MM.1S (cell line): Measurements from ENCODE around the gene DTX3.

Experiments used
- CTCF ChIP-seq: fragments of 300-600 bp; sonication (generic); IDR thresholded peaks from 2 replicates; pipeline ENCODE4 v1.5.1; 2016; ENCODE audit warnings: antibody characterized with exemption, low read length, mixed read lengths
- EZH2 ChIP-seq: fragments of 300-600 bp; sonication (generic); optimal IDR thresholded peaks from 2 replicates; pipeline ENCODE3; 2017; ENCODE audit warnings: low read depth, mild to moderate bottlenecking, antibody characterized with exemption, low read length, mixed read lengths

GRCh38 chr12:57590864-57591781, 13.5 kb upstream of the DTX3 start, which contains the start of gene PIP4K2C:
- TF ChIP-seq EZH2 = no peak
- no peak for TF ChIP-seq CTCF
